GM21576 (cell line): ENCODE results near the gene TSKU.
"Not testable (repeated sequence)": the region's sequence is repeated elsewhere in the genome, so short reads cannot be mapped to it uniquely, and the experiment has no call there.

Source experiments
- ATAC-seq: cut with Tn5 transposase; IDR thresholded peaks from one replicate; pipeline ENCODE4 v1.9.1; 2021; ENCODE audit warnings: mild to moderate bottlenecking, moderate library complexity; ENCODE audit not compliant: unreplicated experiment

TSKU gene

DNA sequence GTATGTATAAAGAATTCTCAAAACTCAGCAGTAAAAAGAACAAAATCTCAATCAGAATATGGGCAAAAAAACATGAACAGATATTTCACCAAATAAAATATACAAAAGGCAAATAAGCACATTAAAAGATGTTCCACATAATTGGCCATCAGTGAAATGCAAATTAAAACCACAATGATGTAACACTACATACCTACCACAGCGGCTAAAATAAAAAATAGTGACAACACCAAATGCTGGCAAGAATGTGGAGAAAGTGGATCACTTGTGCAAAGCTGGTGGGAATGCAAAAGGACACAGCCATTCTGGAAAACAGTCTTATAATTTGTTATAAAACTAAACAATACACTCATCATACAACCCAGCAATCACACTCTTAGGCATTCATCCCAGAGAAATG, 39.2 kb downstream of the TSKU start:
- no peak for ATAC-seq

GRCh38 chr11:76823481-76824028, 40.4 kb downstream of the TSKU start:
- no peak for ATAC-seq

DNA sequence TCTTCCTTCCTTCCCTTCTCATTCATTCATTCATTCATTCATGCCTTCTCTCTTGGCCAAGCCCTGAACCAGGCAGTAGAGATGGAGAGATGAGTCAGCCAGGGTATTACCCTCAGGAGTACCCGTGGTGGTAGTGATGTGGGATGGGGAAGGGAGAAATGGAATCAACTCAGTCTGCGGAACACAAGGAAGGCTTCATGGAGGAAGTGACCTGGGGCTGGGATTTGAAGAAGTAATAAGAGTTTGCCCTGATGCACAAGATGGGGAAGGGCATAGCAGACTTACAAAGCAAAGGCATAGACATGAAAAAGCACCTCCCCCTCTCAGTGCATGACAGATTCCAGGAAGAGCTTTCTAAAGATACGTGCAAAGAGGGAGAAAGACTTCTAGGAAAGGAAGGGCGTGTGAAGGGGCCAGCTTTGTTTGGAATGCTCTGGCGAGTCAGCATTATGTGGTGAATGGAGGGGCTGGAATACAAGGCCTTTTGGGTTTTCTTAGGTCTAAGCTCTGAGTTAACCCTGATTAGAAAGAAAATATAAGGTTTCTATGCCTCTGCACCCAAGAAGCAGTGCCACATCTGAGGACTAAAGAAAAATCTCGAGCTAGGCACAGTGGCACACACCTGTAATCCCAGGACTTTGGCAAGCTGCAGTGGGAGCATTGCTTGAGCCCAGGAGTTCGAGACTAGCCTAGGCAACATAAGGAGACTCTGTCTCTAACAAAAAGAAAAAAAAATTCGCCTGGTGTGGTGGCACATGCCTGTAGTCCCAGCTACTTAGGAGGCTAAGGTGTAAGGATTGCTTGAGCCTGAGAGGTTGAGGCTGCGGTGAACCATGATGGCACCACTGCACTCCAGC, 41.2 kb downstream of the TSKU start:
- ATAC-seq: no peak

GRCh38 chr11:76824980-76825725, 42.0 kb downstream of the TSKU start:
- ATAC-seq: no peak

DNA sequence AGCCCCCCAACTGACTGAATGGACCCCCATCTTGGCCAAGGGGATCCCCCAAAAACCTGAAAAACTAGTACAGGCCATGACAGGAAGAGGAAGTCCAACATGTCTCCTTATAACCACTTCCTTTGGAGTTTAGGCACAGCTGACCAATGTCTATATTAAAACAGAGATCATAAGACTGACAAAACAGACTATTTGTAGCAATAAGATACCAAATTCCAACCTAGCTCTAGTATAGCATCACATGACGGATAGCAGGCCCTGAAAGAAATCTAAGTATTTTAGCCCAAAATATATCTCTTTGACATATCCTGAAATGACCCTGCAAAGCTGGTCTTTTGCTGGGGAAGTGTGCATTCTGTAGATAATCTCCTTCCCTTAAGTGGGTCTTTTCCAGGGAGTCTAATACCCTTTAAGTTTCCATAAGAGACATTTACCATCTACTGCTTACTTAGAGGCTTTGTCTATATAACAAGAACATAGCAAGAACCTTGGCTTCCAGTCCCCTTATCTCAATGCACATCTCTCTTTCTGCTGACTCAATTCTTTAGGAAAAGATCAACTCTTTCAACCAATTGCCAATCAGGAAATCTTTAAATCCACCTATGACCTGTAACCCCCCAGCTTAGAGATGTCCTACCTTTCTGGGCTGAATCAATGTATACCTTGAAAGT, 42.7 kb downstream of the TSKU start:
- no peak for ATAC-seq

- ATAC-seq: not testable (repeated sequence)
These were observed 43.4 kb downstream of the TSKU start for GRCh38 chr11:76826508-76826907.

- ATAC-seq: not testable (repeated sequence)
These were observed 43.8 kb downstream of the TSKU start for GRCh38 chr11:76827005-76827404.

GRCh38 chr11:76830639-76831327, 47.6 kb downstream of the TSKU start:
- no peak for ATAC-seq

DNA sequence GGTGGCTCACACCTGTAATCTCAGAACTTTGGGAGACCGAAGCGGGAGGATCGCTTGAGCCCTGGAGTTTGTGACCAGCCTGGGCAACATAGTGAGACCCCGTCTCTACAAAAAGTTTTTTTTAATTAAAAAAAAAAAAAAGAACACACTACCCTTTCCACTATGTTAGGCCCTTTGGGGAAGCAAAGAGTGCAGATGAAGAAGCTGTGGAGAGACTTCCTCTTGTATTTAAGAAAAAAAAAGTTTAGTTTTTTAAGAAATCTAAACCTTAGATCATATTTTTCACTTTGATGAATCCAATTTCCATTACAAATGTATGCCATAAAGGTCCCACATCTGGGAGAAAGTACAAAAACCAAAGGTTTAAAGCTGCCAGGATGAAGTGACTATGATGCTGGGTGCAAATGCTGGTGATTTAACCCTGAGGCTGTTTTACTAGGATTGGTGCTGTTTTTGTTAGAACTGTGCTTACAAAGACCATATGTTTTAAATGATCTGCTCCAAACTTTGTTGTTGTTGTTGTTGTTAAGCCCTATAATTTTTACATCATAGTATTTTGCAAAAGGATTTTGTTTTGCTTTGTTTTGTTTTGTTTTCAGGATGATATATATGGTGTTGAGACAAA, 48.6 kb downstream of the TSKU start:
- no peak for ATAC-seq

DNA sequence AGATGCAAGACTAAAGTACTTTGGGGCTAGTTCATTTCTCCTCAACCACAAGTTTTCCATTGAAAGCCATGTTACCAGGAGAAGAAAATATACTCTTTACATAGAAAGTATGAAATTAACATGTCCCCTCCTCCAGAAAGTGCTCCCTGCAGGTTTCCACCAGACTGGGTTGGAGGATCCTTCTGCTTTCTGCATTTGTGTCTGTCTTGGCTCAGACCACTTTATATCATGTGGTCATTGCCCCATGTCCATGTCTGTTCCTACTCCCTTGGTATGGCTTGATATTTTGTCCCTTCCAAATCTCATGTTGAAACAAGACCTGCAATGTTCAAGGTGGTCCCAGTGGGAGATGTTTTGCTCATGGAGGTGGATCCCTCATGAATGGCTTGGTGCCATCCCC, 49.2 kb downstream of the TSKU start:
- no peak for ATAC-seq

DNA sequence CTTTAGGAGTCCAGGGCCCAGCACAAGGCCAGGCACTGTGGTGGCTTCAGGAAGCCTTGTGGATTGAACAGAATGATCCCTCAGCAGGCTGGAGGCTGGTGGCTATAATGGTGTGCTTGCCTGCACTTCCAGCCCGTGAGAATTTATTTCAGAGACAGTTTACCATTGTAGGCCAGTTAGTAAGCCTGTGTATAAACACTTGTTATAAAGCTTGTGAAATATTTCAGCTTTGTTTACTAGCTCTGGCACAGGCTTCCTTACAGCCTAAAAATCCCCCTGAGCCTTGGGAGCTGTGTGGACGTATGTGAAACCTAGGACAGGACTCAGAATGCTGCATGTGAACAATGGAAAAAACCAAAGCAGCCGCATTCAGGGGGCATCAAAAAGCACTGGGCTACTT, 51.0 kb downstream of the TSKU start:
- ATAC-seq: no peak

- no peak for ATAC-seq
These were observed 51.9 kb downstream of the TSKU start for GRCh38 chr11:76835036-76835435.

- no peak for ATAC-seq
These were observed 52.9 kb downstream of the TSKU start for GRCh38 chr11:76835928-76836612.

- ATAC-seq: no peak
These were observed 53.6 kb downstream of the TSKU start for GRCh38 chr11:76836613-76837291.

DNA sequence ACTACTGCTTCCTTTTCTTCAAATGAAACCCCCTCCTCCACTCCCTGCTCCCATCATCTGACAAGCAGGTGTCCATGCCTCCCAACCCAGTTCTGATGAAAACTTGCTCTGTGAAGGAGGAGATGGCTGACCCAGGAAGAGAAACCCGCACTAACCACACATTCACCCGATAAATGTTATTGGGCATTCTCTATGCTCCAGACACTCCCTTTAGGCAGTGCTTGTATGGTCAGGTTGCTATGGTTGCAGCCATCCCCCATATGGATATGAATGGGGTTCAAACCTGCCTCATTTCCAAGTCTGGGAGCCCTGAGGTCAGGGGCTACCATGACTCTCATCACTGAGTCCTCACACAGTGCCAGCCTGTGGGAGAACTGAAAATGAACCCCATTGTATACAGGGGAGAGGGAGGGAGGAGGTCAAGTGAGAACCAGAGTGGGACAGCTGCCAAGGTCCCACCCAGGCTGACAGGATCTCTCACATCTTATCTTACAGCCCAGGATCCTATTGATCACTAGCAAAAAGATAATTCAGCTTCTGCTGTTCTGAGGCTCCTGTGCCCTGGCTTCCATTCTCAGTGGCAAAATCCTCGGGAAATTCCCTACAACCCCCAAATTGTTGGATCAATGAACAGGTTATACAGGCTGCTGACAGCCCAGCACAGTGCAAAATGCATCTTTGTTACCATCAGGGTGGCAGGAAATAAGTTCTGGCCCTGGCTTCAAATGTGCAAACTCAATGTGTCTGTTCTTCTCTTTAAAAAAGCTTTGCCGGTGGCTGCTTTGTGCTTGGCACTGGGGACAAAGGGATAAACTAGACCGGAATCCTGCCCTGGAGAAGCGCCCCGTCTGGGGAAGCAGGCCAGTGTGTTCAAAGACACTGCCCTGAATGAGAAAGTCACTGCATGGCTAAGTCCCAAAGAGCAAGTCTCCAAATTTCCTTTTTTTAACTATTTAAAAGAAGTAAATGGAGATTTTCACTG, 54.8 kb downstream of the TSKU start:
- ATAC-seq: no peak

DNA sequence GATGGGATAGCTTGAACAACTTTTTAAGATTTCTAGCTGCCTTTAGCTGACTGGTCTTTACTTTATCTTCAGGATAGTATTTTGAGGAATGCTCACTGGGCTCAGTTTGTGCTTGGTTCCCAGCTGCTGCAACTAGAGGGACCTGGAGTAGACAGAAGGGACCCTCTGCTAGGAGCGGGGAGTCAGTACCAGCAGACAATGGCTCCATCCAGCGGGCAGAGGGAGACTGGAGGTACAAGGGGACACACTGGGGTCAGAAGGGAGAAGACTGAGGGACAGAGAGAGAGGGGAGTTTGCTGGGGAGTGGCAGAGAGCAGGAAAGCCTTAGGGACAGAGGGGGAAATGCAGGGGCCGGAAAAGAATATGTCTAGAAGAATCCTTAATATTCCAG, 55.5 kb downstream of the TSKU start:
- no peak for ATAC-seq

DNA sequence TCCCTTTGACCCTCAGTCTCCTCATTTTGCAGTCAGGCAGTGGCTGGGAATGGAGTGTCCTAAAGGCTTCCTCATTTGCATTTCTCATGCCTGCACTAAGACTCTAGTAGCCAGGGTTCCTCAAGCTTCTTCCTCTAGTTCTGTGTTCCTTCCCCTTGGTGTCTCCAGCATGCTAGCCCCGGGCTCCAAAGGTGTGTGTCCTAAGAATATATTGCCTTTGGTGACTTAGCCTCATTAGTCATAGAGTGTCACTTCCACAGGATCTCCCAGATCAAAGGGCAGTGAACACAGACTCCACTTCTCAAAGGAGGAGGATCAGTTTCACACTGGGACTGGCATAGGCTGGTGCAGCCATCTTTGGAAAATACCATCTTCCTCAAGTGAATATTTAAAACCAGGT, 56.2 kb downstream of the TSKU start:
- ATAC-seq: no peak

- no peak for ATAC-seq
These were observed 58.8 kb downstream of the TSKU start for GRCh38 chr11:76841923-76842452.
